GM03348 (cell line): ENCODE results near the gene BIRC7.

Experiments
- DNase-seq: peaks from one replicate; pipeline ENCODE4 v3.0.0; 2012; ENCODE audit warnings: low spot score

Gene BIRC7

DNA sequence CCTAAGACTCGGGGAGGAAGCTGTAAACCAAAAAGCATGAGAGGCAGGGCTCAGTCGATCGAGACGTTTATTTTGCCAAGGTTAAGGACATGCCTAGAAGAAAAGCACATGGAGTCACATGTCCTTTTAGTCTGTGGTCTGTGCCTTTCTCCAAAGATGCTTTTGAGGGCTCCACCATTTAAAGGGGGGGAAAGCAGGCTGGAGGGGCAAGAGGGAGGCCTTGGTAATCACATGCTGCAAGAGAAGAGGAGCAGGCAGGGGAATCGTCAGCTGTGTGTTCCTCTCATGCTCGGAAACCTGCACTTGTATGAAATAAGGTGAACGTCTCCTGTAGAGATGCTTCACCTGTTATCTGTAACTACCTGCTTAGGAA lies 10.6 kb upstream of the BIRC7 start:
- DNase-seq = no peak

DNA sequence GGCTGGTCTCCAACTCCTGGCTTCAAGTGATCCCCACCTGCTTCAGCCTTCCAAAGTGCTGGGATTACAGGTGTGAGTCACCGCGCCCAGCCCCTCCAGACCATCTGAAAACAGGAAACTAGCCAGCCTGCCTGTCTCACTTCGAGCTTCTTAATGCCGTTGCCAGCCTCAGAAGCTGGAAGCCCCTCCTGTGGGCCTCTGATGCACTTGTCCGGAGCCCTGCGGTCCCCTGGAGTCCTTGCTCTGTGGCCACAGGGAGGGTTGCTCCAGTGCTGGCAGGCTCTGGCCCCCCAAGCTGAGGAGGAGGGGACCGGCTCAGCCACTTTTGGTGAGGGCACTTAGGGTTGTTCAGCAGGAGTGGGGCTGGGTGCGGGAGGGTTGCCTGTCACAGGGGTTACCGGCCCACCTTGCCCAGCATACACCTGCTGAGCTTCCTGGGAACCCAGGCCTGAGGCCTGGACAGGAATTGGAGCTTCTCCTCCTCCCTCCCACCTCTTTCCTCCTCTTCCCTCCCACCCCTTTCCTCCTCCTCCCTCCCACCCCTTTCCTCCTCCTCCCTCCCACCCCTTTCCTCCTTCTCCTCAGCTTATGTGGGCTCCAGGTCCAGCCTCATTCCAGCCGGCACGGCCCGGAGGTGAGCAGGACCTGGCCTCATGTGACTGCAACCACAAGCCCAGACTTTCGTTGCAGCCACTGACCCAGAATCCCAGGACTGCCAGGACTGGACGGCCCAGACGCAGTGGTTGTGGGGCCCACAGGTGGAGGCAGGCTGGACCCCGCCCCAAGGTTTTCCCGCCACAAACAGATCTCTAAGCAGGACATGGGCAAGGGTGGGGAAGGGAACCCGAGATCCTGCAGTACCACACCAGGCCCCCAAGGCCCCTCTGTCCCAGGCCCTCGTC lies 9.4 kb upstream of the BIRC7 start:
- DNase-seq = no peak

DNA sequence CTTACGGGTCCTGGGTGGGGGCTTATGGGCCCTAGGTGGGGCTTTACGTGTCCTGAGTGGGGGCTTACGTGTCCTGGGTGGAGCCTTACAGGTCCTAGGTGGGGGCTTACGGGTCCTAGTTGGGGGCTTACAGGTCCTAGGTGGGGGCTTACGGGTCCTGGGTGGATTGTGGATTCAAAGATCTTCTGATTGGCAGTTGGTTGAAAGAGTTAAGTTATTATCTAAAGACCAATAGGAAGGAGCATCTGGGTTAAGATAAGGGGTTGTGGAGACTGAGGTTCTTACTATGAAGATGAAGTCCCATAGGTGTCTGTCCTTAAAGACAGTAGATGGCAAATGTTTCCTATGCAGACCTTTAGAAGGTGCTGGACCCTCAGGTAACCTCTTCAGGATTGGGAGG lies 8.4 kb upstream of the BIRC7 start:
- no peak for DNase-seq

DNA sequence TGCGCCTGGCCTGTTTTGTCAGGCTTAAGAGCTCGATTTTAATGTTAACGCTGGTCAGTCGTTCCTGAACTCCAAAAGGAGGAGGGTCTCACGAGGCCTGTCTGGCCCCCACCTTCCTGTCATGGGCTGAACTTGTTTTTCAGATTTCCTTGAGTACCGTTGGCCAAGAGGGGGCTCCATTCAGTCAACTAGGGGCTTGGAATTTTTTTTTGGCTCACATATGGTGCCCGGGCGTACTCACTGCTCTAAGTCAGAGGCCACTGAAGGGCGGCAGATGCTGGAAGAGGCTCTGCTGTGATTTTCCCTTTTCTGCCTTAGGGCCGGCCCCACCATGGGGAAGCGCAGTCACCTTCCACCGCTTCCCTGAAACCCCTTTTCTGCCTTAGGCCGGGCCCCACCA lies 6.9 kb upstream of the BIRC7 start:
- no peak for DNase-seq

DNA sequence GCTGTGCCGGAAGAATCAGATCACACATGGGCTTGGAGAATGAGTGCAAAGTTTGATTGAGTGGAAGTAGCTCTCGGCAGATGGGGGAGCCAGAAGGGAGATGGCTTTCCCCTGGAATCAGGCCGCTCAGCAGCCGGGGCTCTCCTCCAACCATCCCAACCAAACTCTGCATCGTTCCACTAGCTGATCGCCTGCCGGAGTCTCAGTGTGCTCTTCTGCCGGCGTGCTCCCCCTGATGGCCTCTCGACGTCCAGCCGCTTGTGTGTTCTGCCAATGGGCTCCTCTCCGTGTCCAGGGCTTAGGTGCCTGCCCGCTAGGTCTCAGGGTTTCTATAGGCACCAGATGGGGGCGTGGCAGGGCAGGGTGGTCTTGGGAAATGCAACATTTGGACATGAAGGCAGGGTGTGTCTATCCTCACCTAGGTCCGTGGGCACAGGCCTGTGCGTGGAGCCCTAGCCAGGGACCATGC lies 4.9 kb upstream of the BIRC7 start:
- peak; percentile 88 for DNase-seq

DNA sequence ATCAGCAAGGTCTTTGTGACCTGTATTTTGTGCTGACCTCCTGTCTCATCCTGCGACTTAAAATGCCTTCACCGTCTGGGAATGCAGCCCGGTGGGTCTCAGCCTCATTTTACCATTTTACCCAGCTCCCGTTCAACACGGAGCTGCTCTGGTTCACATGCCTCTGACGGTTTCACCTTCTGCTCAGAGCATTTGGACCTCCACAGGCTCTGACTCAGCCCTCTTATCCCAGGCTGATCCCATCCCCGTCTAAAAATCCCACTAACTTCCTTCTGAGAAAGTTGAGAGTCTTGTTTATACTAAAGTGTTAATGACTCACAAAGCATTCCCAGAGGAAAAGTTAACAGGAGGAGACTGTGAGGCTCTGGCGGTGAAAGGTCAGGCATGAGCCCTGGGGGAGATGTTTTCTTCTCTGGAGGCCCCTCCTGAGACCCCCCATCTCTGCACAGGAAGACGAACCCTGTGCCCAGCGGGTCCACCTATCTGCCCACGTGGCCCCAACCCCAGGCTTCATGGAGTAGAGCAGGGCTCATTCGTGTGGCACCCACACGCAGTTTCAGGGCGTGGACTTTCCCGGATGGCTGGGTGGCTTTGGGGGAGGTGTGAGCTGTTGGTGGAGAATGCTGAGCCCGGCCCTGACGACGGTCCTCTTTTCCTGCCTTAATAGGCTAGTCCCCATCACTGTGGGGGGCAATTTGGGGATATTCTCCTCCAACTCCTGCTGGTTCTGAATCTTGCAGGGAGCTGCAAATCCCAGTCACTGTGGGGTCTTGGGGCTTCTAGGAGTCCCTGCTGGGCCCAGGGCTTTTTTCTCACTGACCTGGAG lies 3.3 kb upstream of the BIRC7 start:
- peak; percentile 82 for DNase-seq

DNA sequence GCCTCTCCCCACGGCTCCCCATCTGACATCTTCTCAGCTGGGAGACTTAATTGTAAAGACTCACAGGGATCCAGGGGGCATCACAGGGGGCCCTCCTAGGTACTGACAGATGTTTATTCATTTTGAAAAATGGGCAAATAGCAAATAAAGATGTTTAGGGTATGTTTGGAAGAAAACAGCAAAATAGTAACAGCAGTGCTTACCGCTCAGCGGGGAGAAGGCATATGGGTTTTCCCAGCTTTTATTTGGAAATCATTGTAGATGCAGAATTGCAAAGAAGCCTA lies 2.7 kb upstream of the BIRC7 start:
- DNase-seq = no peak

DNA sequence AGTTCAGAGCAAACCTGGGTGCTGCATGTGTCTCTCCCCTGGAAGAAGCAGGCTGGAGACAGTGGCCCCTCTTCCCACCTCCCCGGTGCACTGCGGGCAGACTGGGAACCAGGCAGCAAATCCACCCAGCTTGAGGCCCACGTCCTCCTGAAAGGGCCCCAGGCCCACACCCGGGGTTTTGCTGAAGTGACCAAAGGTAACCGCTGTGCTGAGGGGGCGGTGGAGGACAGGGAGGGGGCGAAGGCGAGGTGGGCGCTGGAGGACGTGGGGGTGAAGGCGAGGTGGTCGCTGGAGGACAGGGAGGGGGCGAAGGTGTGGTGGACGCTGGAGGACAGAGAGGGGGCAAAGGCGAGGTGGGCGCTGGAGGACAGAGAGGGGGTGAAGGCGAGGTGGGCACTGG lies 1.8 kb upstream of the BIRC7 start:
- no peak for DNase-seq

DNA sequence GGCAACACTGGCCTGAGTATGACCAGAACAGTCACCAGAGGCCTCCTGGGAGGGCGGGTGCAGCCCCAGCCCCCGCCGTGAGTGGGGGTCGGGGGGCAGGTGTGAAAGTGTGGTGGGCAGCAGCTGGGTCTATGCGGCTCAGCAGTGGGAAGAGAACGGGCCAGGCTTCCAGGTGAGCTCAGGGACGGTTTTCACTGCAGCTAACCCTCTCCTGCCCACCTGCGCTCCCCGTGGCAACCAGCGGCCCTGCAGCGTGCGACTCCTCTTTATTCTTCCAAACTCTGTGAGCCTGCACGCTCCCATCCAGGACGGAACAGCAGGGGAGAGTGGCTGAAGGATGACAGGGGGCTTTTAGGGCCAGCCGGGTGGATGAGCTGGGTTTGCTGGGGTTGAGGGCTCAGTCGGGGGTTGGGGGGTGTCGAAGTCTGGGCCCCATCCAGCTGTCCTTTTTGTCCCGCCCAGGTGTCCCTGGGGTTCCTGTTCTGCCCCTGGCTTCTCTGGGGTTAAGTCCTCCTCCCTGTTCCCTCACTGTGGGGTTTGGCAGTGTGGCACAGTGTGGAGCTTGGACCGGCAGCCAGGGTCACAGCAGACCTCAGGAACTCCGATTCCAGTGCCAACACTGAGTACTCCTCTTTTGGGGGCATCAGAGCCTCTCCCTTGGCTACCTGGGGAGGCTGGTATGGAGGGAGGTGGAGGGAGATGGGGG lies 859 bp upstream of the BIRC7 start:
- no peak for DNase-seq

DNA sequence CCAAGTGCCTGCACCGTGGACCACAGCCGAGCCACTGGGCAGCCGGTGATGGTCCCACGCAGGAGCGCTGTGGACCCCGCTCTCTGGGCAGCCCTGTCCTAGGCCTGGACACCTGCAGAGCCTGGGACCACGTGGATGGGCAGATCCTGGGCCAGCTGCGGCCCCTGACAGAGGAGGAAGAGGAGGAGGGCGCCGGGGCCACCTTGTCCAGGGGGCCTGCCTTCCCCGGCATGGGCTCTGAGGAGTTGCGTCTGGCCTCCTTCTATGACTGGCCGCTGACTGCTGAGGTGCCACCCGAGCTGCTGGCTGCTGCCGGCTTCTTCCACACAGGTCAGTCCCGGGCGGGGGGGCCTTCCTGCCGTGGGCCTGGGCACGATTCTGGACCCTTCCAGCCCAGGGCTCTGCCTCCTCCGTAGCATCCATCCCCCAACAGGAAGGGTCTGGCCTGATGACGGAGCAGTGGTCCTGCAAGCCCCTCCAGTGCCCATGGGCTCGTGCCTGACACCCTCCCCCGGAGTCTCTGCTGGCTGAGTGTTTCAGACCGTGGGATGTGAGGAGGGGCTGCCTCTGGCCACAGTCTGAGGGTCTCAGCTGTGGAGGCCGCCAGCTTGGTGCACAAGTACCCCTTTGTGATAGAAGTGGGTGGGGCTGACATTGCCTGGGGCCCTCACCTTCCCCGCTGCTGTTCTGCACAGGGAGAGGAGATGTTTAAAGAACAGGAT lies 572 bp downstream of the BIRC7 start:
- no peak for DNase-seq

DNA sequence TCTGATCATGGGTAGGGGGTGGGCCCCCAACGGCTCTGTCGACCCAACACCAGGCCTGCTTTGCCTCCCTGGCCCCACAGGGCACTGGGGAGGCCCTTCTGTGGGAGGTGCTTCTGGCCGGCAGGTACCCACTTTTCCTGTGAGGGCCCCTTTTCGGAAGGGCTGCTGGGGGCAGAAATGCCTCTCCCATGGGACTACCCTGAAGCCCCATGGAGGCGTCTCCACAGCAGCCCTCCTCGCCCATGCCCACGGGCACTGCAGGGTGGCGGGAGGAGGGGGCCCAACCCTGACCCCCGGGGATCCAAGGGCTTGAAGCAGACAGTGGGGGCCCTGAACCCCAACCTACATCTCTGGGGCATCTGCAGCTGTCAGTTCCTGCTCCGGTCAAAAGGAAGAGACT lies 2.3 kb downstream of the BIRC7 start:
- DNase-seq = no peak

DNA sequence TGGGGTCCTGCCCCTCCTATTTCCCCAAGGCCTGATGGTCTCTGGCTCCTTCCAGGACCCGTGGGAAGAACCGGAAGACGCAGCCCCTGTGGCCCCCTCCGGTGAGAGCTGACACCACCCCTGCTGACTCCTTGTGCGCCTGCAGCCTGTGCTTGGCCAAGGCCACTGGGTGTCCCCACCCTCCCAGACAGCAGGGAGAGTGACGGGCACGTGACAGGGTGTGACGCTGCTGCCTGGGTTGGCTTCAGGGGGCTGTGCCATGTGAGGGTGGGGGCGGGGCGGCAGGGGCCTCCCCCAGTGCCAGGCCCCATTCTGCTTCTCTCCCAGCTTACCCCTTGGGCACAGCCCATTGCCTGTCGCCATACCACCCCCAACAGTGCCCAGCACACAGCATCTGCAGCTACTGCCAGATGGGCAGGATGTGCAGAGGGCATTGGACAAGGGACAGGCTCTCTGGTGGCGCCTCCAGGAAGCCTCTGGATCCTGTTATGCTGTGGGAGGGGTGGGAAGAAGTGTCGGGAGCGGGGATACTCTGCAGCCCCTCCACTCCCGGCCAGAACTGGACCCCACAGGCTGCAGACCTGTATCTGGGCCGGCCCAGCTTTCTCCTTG lies 2.9 kb downstream of the BIRC7 start:
- DNase-seq = no peak

DNA sequence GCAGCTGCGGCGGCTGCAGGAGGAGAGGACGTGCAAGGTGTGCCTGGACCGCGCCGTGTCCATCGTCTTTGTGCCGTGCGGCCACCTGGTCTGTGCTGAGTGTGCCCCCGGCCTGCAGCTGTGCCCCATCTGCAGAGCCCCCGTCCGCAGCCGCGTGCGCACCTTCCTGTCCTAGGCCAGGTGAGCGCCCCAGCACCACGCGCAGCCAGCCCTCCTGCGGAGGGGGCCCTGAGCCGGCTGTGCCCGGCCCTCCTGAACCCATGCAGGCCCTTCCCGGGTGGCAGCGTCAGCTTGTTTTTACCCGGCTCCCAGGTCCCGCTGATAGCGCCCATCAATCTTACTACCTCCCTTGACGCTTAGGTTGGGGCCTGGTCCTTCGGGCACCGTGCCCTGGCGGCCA lies 3.7 kb downstream of the BIRC7 start:
- no peak for DNase-seq

DNA sequence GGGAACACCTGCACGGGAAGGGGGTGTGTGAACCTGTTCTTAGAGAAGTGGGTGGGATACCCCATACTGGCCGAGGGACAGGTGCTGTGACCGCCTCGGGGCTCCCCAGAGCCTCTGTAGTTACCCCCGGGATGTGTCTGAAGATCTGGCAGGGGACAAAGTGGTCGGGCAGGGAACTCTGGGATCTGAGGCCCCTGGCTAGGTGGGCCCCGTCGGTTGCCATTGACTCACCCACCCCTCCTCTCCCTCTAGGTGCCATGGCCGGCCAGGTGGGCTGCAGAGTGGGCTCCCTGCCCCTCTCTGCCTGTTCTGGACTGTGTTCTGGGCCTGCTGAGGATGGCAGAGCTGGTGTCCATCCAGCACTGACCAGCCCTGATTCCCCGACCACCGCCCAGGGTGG lies 4.3 kb downstream of the BIRC7 start:
- DNase-seq = no peak

DNA sequence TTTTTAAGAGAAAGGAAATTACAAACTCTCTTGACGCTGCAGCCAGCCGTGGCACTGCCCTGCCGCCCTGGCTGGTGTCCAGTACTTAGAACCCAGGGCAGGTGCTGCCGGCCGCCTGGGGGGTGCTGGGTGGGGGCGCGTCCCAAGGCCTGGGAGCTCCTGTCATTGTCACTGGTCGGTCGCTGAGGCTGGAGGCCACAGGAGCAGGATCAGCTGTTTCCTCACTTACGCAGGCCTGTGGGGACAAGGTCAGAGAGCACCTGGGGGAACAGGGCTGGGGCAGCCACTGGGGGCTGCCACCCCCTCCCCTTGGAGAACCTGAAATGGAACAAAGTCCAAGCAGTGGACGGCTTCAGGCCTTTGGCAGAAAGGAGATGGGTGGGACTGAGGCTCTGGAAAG lies 5.6 kb downstream of the BIRC7 start:
- DNase-seq = no peak

DNA sequence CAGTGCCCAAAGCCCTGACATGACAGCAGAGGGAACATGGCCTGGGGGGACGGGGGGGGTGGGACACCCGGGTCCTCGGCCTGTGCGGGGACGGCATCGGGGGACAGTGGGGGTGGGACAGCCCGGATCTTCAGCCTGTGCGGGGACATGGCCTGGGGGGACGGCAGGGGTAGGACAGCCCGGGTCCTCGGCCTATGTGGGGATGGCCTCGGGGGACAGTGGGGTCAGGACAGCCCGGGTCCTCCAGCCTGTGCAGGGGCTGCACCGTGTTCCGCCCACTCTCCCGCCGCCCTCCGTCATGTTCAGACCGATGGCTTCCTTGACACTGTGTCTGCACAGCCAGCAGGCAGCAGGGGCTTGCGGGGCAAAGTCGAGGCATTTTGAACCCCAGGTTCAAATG lies 7.0 kb downstream of the BIRC7 start:
- DNase-seq = no peak

DNA sequence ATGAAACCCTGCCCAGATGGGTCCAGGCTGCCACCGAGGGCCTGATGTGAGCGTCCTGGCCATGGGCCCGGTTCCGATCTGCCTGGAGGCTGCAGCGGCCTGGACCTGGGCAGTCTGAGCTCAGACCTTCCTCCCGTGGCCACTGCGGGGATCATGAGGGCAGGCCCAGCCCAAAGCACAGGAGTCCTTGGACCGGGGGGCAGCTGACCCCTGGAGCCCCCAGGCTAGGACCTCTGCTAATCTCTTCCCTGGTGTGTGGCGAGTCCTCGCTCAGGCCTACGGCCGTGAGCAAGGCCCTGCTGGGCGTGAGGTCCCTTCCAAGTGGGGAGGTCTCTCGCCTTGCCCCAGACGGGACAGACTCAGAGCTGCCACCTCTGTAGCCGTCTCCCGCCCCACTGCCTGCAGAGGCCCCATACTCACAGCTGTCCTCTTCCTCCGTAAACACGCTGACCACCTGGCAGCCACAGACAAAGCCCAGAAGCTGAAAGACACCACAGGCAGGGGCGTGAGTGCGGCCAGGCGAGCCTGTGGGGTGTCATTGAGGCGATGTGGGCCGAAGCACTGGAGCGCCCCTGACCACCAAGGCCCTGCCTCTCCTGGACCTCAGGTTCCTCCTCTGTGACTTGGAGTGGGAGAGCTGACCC lies 8.0 kb downstream of the BIRC7 start:
- DNase-seq = no peak

DNA sequence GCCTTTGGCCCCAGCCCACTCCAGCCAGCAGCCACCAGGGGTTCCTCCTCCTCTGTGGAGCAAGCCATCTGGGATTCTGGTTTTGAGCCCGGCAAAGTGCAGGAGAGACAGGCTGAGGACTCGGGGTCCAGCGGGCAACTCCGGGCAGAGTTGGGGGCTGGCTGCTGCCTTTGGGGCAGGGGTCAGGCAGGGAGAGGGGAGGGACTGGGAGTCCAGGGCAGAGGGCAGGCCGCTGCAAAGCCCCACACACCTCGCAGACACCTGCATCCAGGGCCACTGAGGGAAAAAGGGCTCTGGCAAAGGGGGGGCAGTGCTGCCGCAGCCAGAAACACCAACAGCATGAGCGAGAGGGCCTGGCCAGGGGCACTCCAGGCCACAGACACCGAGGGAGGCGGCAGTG lies 8.8 kb downstream of the BIRC7 start:
- DNase-seq = no peak

DNA sequence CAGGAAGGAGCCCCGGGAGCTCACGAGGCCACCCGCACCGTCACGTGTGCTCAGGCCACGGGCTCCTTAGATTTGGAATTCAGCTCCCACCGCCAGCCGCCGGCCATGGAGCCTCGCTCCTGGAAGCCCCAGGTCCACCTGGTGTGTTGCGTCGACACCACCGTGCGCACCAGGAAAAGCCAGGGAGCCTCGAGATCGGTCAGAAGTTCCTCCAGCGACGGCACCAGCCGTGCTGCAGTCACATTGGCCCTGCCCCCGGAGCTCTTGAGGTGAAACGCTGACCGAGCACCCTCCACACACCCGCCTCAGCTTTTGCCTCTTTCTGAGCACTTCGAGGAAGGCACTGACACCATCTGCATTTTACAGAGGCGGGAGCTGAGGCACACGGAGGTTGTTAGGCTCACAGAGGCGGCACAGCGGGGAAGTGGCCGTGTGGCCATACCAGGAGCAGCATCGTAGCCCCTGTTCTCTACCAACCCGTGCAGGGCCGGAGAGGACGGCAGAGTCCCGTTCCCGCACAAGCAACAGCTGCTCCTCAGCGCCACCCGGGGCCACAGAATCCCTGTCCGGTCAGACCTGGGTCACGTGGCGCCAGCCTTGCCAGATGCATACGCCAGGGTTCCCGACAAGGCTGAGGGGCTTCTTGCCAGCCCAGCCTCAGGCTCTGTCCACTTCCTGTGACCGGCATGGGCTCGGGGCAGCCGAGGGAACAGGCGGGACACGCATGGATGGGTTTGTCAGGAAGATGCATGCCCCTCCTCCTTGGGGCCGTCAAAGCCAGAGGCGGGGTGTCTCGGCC lies 11.0 kb downstream of the BIRC7 start:
- no peak for DNase-seq

DNA sequence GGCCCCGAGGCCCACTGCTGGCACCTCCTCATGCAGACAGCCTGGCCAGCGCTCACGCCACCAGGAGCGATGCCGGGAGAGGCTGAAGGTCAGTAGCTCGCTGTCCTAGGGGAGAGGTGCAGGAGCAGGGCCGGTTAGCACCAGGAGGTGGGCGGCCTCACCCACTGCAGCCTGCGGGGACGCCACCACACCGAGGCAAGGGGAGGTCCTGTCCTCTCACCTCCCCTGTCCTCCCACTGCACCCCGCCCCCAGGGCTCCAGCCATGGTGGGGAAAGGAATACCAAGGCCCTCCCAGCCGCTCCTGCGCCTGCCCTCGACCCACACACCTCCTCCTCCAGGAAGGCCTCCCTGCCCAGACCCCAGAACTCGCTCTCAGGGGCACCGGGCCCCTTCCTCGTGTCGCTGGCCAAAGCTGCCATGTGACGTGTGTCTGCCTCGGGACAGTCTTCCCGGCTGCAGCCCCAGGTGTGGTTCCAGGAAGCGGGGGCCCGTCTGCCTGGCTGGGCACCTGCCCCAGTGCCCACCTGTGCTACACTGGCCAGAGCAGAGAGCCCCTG lies 12.0 kb downstream of the BIRC7 start:
- DNase-seq = no peak
